Muscle of back (tissue), 11 donors: Measurements from ENCODE around the gene DLL1. TPM values are rescaled to one million over a fixed set of nuclear protein-coding genes. Genes with fewer than 3 reads are reported as not detected.
"Not testable (repeated sequence)": the region's sequence is repeated elsewhere in the genome, so short reads cannot be mapped to it uniquely, and the experiment has no call there.

Experiments
- DNase-seq, 3 donors: peaks; one replicate each; pipeline versions ENCODE4 v3.0.0 to v3.0.0-alpha.2; 2013
- polyA plus RNA-seq, 10 donors: library from polyadenylated mRNA; unstranded; fragments of 120-200 nt; gene quantifications; one replicate each; pipeline ENCODE4 v1.2.1, GENCODE V29; 2013; ENCODE audit not compliant: insufficient read length in 10 of 10

The DLL1 gene
- polyA plus RNA-seq, 10 donors: 13.2 to 18.8 (median 16.6) TPM

DNA sequence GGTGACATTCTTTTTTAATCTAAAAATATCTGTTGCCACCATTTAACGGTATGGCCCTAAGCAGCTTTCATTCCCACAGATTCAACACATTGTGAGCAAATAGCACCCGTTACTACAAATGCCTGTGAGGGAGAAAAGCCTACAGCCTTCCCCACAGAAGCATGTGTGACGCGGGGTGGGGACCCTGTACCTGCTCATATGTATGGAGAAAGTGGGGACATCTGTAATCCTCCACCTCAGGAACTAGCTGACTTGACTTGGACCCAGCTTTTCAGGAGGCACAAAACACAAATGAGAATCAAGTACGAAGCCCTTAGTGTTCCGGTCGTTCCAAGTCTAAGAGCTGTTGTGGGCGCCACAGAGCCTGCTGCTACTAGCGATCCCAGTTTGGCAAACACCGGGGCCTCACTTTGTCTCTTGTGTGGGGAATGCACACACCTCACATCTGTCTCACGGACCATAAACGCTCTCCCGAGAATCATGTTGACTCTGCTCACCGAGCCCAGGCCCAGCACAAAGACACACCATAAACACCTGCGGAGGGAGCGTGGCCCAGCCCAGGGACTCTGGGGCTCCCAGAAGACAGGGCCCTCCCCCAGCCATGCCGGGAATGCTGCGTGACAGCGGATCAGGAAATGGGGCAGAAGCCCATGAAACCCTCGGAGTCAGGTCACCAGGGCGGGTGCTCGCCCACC is 21.6 kb downstream of the DLL1 start:
- no peak for DNase-seq

DNA sequence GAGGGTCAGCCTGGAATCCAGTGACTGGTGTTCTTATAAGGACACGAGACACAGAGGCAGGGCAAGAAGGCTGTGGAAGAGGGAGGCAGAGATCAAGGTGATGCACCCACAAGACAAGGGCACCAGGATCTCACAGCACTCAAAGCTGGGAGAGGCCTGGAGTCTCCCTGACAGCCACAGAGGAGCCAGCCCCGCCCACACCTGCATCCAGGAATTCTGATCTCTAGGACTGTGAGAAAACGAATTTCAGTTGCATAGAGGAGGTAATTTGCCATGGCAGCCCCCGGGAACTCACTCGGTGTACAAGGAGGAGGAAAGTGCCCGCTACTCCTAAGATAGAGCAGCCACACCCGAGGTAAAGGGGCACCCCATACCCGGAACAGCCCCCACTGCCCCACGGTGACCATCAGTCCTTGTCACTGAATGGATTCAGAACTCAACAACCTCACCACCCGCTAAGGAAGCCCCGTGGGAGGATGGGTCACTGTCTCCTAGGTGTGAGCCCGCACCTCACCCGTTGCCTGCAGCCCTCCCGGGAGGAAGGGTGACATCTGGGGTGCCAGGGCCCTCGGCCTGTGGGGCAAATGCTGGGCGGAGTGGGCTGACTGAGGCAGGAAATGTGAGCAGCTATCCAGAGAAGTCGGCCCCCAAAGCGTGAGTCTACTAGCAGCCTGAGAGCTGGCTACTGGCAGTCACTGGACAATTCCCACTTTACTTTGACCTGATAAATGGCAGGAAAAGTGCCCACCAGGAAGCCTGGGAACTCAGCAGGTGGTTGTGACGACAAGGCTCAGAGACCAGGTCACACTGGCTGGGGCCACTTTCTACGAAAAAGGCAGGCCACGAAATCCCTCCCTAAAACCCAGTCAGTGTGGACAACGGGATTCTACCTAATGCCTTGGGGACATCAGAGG is 22.4 kb downstream of the DLL1 start:
- DNase-seq: no peak

DNA sequence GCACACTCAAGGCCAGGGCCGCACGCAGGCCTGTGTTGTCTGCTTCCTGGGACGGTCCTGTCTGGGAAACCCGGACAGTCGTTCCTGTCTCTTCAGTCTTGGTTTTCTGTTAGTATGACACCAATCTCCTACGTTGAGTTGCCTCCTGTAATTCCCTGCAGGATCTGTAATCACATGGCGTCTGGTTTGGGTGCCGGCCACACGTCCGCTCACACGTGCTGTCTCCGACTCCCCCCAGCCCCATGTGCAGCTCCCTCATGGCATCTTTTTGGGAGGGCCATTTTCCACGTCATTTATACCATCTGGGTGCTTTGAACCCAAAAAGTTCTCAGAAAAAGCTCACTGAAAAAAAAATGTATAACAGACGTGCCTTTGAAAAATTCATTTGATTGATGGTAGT is 23.2 kb downstream of the DLL1 start:
- DNase-seq: no peak

DNA sequence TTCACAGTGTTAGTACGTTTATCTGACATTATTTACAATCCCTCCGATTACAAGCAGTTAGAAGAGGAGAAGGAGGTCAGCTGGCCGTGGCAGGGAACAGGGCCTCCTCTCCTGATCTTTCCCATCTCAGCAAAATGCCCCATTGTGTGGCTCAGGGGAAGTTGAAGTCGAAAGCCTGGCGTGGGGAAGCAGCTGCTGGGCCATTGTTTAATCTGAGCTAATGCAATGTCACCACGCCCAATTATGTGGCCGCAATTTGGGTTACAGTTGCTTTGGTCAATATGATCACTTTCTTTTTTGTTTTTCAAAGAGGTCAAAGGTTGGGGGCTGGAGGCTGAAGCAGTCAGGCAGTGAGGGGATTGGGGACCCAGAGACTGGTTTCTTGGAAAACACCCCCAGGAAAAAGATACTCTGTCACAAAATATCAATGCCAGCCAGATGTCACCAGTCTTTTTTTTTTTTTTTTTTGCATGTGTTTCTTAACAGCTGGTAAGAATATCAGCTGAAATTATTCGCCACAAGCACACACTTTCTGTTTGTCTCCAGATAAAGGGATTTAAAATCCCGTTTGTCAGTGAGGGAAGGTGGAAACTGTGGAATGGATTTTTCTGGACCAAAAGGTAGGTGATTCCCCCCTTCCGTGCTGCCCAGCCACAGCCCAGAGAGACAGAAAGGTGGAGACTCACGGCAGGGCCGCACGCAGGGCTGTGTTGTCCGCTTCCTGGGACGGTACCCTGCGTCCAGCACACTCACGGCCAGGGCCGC is 24.6 kb downstream of the DLL1 start:
- DNase-seq: peak in 1 of 3 donors; percentile 57

DNA sequence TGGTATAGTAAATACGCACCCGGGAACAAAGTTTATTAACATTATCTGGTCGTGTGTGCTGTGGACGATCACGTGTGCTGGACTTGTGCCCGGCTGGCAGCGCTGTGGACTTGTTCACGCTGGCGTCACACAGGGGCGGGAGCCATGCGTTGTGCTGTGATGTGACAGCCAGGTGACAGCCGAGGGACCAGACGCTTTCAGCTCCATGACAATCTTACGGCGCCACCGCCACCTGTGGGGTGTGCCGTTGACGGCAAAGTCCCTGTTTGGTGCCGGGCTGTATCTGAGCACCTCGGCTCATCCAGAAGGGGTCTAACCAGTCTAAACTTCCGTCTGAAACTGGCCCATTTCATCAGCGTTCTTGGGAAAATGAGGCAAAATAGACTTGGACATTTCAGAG is 25.2 kb downstream of the DLL1 start:
- no peak for DNase-seq

DNA sequence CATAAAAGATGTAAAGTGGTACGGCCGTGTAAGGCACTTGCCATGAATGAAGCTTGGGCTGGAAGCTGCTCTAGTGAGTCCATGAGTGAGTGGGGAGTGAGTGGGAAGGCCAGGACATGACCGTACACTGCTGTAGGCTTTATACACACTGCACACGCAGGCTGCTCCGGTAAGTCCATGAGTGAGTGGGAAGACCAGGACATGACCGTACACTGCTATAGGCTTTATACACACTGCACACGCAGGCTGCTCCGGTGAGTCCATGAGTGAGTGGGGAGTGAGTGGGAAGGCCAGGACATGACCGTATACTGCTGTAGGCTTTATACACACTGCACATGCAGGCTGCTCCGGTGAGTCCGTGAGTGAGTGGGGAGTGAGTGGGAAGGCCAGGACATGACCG is 26.2 kb downstream of the DLL1 start:
- DNase-seq: not testable (repeated sequence)

DNA sequence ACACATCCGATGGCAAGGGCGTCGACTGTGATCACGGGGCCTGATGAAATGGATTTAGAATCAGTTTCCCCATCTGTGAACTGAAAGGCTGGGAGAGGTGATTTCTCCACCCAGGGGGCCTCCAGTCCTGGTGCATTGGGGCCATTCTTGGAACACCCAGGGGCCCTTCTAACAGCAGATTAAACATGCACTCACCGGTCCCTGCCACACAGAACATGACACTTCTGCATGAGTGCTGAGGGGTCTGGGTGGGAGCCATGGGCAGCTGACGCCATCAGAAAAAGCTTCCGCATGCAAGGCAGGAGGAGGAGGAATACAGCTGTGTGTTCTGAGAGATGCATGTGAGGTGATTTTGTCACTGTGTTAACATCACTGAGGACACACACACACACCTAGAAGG is 26.8 kb downstream of the DLL1 start:
- DNase-seq: no peak

DNA sequence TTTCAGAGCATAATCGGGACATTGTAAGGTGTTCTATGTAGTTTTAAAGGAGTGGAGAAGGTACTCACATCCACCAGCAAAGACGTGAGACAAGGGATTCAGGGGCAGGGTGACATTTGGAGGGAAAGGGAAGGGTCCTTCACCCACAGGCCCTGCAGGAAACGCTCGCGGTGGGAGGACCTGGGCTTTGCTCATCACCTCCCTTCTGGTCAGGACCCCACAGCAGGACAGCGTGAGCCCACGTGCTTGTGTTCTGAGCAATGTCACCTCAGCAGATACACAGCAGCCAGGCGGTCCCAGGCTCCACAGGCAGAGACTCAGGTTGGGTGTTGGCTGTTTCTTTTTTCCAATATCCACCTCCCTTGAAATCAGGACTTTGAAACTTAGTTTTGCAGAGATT is 27.5 kb downstream of the DLL1 start:
- no peak for DNase-seq

DNA sequence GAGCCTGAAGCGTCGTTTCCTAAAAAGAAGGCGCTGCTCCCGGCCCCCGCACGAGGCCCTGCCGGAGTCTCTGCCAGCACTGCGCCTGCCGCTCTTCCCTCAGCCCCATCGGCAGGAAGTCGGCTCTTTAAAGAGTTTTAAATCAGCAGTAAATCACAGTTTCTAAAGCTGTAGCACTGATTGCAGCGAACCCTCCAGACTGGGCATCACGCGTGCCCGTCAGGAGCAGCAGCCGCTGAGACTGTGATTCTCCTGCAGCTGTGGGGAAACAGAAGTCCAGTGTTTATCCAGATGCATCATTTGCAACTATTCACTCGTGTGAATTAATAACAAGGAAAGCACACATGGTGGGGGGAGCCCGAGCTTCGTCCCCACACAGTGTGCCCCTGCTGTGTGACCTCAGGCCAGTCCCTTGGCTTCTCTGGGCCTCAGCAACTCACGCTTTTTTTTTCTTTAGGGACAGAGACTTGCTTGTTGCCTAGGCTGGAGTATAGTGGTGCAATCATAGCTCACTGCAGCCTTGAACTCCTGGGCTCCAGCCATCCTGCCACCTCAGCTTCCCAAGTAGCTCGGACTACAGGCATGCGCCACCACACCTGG is 28.3 kb downstream of the DLL1 start:
- no peak for DNase-seq

DNA sequence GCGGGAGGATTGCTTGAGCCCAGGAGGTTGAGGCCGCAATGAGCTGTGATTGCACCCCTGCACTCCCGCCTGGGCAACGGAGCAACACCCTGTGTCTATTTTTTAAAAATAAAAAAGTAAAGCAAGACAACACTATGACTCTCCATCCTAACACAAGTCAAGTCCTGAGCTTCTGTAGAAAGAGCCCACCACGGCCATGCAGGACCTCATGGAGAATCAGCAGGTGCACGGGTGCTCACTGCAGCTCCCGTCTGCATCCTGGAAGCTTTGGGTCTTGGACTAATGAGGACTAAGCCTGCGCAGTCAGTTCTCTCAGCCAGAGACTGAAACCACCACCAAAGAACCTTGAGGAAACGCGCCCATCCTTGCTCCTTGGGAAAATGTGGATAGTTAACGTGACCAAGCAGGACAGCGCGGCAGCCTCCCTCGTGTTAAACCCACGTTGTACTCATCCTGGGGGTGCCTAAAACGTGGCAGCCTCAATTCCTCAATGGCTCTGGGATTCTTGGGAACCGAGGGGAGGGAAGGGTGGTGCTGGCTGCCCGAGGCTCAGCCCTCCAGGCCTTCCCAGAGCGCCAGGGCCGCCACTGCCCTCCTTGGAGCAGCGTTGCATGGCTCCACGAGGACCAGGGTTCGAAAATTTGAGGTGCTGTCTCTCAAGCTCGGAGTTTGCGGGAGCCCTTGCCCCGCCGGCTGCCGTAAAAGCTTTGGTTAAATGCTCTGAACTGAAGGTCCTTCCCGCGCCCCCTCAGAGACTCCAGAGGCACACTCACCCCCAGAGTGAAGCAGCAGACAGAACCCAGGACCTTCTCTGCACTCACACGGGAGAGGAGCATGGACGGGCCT is 29.0 kb downstream of the DLL1 start:
- no peak for DNase-seq

DNA sequence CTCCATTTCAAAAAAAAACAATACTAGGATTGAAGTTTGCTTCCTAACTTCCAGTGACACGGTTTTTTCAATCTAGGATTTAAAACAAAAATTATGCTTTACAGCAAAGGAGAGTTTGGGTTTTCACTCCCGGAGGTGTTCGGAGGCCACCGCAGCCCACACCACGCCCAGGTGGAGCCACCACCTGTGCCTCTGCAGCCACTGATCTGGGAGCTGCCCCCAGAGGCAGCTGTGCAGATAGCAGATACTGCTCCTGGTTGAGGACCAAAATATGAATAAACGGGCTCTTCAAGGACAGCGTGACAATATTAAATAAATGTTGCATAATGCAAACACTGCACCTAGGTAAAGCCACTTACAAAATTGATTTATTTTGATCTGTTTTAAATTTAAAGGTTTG is 30.2 kb downstream of the DLL1 start:
- DNase-seq: no peak

DNA sequence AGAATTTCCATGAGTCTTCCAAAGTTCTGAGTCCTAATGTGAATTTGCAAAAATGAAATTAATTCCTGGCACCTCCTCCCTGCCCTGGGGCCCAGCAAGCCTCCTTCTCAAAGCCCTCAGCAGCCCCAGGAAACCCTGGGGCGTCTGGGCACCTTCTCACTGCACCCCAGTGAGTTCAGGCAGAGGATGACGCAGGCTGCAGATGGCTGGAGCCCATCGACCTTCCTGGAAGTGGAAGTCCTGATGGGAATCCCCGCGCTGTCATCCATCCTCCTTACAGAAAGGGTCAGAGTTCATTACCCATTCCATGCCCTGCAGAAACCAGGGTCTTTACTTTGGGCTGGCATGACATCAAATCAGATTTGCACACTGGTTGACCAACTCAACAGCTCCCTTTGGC is 31.6 kb downstream of the DLL1 start:
- DNase-seq: no peak

DNA sequence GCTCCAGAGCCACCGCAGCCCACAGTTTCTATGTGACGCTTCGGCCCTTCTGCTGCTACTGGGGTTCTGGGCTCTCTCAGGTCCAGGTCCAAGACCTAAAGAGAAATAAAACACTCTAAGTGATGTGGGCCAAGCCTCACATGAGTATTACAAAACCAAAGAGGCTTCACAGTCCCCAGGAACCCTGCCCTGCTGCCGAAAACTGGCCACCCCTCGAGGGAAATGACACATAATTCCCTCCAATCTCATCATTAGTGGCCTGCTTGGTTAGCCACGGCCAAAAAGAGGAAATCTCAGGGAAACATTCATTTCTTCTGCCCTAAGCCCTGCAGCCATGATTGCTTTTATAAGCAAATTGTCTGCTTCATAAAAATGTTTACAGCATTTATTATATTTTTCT is 32.5 kb downstream of the DLL1 start:
- DNase-seq: no peak

DNA sequence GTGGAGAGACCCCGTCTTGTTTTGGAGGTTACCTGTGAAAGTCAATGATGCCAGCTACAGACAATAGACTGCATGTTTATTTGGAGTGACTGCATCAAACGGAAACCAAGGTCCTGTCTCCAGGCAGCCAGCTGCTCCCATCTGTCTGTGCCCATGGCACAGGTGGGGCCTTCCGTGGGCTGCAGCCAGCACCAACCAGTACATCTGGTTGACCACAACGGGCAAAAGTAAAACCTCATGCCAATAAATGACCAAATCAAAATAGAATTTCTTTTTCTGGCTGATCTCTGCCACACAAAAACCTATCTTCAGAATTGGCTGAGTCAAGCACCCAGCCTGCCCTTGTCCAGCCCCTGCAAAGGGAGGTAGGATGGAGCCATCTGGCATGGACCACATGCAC is 33.5 kb downstream of the DLL1 start:
- DNase-seq: no peak

DNA sequence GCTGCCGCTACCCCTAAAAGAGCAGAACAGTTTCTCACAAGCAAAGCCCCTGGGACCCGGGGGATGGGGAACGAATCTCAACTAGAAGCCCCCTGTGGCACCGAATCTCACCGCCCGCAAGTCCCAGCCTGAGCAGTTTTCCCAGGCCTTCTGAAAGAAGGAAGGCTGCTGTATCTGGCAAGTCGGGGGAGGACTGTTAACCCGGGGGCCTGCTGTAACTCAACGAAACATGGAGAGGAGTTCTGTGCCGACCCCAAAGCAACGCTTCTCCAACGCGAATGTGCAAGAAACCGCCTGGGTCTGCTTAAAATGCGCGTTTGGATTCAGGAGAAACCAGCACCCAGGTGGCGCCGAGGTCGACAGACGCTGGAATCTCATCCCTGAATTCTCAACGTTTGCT is 34.2 kb downstream of the DLL1 start:
- DNase-seq: no peak

DNA sequence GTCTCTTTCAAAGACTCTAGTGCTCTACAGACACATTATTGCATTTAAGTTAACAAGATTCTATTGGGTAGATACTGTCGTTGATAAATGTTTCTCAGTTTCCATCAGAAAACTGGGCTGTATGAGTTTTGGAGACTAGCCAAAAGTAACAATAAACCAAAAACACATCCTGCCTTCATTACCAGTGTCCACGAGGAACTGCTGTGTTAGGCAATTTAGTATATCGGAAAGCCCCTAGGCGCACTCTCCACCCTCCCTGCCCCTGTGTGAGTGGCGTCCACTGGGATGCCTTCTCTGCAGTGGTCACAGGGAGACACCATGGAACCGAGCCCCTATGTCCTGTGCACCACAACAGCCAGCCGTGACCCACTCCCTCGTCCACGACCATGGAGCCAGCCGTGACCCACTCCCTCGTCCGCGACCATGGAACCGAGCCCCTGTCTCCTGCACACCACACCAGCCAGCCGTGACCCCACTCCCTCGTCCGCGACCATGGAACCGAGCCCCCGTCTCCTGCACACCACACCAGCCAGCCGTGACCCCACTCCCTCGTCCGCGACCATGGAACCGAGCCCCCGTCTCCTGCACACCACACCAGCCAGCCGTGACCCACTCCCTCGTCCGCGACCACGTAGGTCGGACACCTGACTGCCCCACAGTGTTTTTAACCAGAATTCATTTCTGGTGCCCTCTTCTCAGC is 35.3 kb downstream of the DLL1 start:
- no peak for DNase-seq

DNA sequence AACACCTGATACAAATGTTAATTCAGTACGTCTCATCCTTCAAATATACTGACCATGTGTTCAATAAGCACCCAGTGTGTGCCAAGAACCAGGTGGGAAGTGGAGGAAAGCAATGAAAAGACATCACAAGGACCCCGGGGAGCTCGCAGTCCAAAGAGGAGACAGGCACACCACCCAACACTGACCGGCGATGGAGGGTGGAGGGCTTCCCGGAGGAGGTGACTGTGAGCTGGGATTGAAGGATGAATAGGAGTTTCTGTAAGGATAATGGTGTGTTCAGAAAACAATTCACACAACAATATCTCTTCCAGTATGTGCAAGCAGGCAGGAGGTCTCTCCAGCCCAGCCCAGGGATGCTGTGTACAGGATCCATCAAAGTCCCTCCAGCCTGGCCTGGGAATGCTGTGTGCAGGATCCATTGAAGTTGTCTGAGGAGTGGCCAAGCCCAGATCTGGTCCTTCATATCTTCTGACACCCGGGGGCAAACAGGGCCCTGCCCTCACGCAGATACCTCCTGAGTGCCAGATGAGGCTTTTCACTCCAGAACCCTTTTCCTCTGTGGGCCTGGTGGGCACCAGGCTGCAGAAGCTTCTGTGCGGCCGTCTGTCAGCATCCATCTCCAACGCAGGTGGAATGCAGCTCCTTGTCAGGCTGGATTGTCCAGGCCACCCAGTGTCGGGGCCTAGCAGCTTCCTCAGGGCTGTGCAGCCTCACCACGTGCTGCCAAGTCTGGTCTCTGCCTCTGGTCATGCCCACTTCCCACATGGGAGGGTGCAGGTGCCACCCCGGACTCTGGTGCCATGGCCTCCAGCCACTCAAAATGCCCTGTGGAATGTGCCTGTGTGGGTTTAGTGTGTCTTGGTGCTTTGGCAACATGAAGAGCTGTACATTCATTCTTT is 36.3 kb downstream of the DLL1 start:
- DNase-seq: no peak

DNA sequence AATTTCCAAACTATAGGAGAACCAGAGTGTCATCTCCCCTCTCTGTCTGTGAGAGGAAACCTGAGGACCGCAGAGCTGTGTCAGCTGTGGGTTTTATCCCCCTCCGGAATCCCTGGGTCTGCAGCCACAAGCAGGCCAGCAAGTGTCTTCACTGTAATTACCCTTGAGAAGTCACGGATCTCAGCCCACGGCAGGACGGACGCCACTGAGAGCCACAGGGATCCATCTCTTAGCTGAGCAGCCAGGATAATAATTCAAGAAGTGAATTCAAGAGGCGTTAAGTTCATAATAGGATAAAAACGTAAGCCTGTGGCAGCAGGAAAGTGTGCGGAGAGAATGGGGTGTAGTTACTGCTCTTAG is 37.0 kb downstream of the DLL1 start:
- no peak for DNase-seq

DNA sequence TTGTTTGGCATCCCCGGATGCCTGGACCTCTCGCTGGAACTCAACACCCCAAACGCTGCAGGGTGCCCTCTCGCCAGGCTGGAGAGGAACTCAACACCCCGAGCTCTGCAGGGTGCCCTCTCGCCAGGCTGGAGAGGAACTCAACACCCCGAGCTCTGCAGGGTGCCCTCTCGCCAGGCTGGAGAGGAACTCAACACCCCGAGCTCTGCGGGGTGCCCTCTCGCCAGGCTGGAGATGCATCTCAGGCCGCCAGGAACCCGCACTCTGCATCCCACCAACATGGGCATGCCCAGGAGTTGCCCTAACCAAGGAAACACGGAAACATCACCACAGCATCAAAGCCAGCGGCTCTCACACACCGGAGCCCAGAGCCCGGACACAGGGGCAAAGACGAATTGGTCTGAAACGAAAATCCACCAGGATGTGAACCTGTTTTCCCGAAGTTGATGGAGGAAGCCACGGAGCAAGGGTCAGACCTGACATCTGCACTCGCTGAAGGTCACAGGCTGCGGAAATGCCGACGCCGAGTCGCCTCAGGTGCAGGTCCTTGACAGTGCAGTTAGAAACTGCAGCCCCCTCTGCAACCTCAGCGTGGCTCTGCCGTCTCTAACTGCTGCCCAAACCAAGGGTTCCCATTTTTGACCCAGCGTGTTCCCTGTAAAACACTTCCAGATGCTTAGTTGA is 37.5 kb downstream of the DLL1 start:
- DNase-seq: no peak
